CD4-positive, CD25-positive, alpha-beta regulatory T cell (primary cell): ENCODE results near the gene SEMA7A. TPM values are rescaled to one million over a fixed set of nuclear protein-coding genes. Genes with fewer than 3 reads are reported as not detected.
"Not testable (repeated sequence)": the region's sequence is repeated elsewhere in the genome, so short reads cannot be mapped to it uniquely, and the experiment has no call there.

Experiments
- ATAC-seq, 2 donors: fragments of 150-1000 bp; cut with Tn5 transposase; one replicate each; pipeline ENCODE4 v1.10.0; 2021; ENCODE audit warnings: low read depth in 2 of 2, moderate number of reproducible peaks in 2 of 2, moderate library complexity in 1 of 2
- DNase-seq, 3 donors: peaks; one replicate each; pipeline versions ENCODE4 v3.0.0 to v3.0.0-alpha.2; 2012 to 2022; ENCODE audit warnings: mixed read lengths in 1 of 3
- H3K27ac ChIP-seq: one replicate; pipeline ENCODE4 v1.7.0; 2013; ENCODE audit warnings: mild to moderate bottlenecking, low read length; ENCODE audit not compliant: insufficient read depth, poor library complexity, severe bottlenecking
- H3K27me3 ChIP-seq: one replicate; pipeline ENCODE4 v1.7.0; 2013; ENCODE audit warnings: low read length; ENCODE audit not compliant: control insufficient read depth, insufficient read depth
- H3K36me3 ChIP-seq: one replicate; pipeline ENCODE4 v1.7.0; 2013; ENCODE audit warnings: mild to moderate bottlenecking, low read length, moderate library complexity; ENCODE audit not compliant: control insufficient read depth, insufficient read depth
- H3K4me1 ChIP-seq: 2 replicates; pipeline ENCODE4 v1.7.0; 2013; ENCODE audit warnings: mild to moderate bottlenecking, low read length; ENCODE audit not compliant: insufficient read depth, control insufficient read depth, poor library complexity, severe bottlenecking
- H3K4me3 ChIP-seq: one replicate; pipeline ENCODE4 v1.7.0; 2013; ENCODE audit warnings: low read depth, mild to moderate bottlenecking, low read length, moderate library complexity
- H3K9me3 ChIP-seq, 2 experiments: 1 replicate in 1 of 2; 2 replicates in 1 of 2; pipeline ENCODE4 v1.7.0; 2013; ENCODE audit warnings: low read length in 2 of 2, mild to moderate bottlenecking in 1 of 2, moderate library complexity in 1 of 2; ENCODE audit not compliant: control insufficient read depth in 2 of 2
- H3K27ac Mint-ChIP-seq, 3 donors: one replicate each; pipeline ENCODE4 v1.8.0; 2020 to 2022; ENCODE audit warnings: mild to moderate bottlenecking in 3 of 3, mixed read lengths in 3 of 3, moderate library complexity in 2 of 3
- H3K27me3 Mint-ChIP-seq: one replicate; pipeline ENCODE4 v1.8.0; 2022; ENCODE audit warnings: mild to moderate bottlenecking, mixed read lengths
- H3K36me3 Mint-ChIP-seq: one replicate; pipeline ENCODE4 v1.8.0; 2020; ENCODE audit warnings: mixed read lengths
- H3K4me1 Mint-ChIP-seq, 4 donors: one replicate each; pipeline ENCODE4 v1.8.0; 2020 to 2022; ENCODE audit warnings: mixed read lengths in 4 of 4, mild to moderate bottlenecking in 1 of 4
- H3K4me3 Mint-ChIP-seq, 4 donors: one replicate each; pipeline ENCODE4 v1.8.0; 2020 to 2022; ENCODE audit warnings: mild to moderate bottlenecking in 4 of 4, mixed read lengths in 4 of 4, moderate library complexity in 3 of 4
- H3K9me3 Mint-ChIP-seq, 7 donors: one replicate each; pipeline ENCODE4 v1.8.0; 2020 to 2022; ENCODE audit warnings: mixed read lengths in 7 of 7, mild to moderate bottlenecking in 3 of 7, moderate library complexity in 2 of 7
- polyA plus RNA-seq, 4 donors: library from polyadenylated mRNA; unstranded; fragments of 300-500 nt; fragmentation: Illumina TruSeq; gene quantifications; one replicate each; pipeline ENCODE4 v1.2.3, GENCODE V29; 2021
- total RNA-seq: library from RNA; stranded (reverse); gene quantifications from one replicate; pipeline ENCODE4 v1.2.3, GENCODE V29; 2022

Gene SEMA7A
- total and polyA plus RNA-seq, 5 donors from 2014 or later = 0.09 to 5.0 (median 0.25) TPM; not detected in 1

DNA sequence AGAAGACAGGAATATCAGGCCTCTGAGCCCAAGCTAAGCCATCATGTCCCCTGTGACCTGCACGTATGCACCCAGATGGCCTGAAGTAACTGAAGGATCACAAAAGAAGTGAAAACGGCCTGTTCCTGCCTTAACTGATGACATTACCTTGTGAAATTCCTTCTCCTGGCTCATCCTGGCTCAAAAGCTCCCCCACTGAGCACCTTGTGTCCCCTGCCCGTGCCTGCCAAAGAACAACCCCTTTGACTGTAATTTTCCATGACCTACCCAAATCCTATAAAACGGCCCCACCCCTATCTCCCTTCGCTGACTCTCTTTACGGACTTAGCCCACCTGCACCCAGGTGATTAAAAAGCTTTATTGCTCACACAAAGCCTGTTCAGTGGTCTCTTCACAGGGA, 74.4 kb downstream of the SEMA7A start:
- not testable (repeated sequence) for H3K27ac Mint-ChIP-seq, DNase-seq, H3K9me3 ChIP-seq, H3K27me3 ChIP-seq, H3K27ac ChIP-seq, H3K4me3 Mint-ChIP-seq, H3K36me3 ChIP-seq, H3K4me1 Mint-ChIP-seq, H3K4me1 ChIP-seq, H3K36me3 Mint-ChIP-seq, H3K4me3 ChIP-seq, ATAC-seq
- Mint-ChIP-seq H3K9me3 (peaks cover 0 to 10% (median 0%) of the 10 kb centered on the region in 7 donors), H3K27me3 (peaks cover 43% of the 10 kb centered on the region)

Other genes starting within 250 kb of the SEMA7A start
- gene STRA6, start 231.2 kb downstream of the SEMA7A start, total RNA-seq = not detected
- not detected for gene STRA6, start 231.2 kb downstream of the SEMA7A start, polyA plus RNA-seq
- gene CCDC33, start 197.6 kb downstream of the SEMA7A start, total RNA-seq = not detected
- not detected for gene CCDC33, start 197.6 kb downstream of the SEMA7A start, polyA plus RNA-seq
- not detected for gene CYP11A1, start 66.3 kb downstream of the SEMA7A start, total RNA-seq
- gene CYP11A1, start 66.3 kb downstream of the SEMA7A start, polyA plus RNA-seq = not detected
- gene UBL7, start 27.2 kb upstream of the SEMA7A start, total RNA-seq = 30.9 TPM
- gene UBL7, start 27.2 kb upstream of the SEMA7A start, polyA plus RNA-seq = 100 to 1,000 TPM; 123 to 177 (median 144) TPM
- gene ARID3B, start 107.3 kb upstream of the SEMA7A start, total RNA-seq = 63.5 TPM
- 10 to 100 TPM in 2 of 4 donors, 1 to 10 TPM in 2; 9.7 to 11.2 (median 10.5) TPM for gene ARID3B, start 107.3 kb upstream of the SEMA7A start, polyA plus RNA-seq
- 289 TPM for gene CLK3, start 181.9 kb upstream of the SEMA7A start, total RNA-seq
- 10 to 100 TPM; 58.4 to 79.7 (median 75.0) TPM for gene CLK3, start 181.9 kb upstream of the SEMA7A start, polyA plus RNA-seq